AG09319 (cell line): ENCODE results near the gene AQP3.

ENCODE experiments used
- DNase-seq: peaks from one replicate; pipeline ENCODE4 v3.0.0-alpha.2; 2010; ENCODE audit warnings: low read depth; ENCODE audit errors: extremely low read depth
- CTCF ChIP-seq: IDR thresholded peaks from 2 replicates; pipeline ENCODE4 v1.5.1; 2011; ENCODE audit warnings: low read depth, mild to moderate bottlenecking, inconsistent platforms, low read length, moderate library complexity

The AQP3 gene

GRCh38 chr9:33445389-33446239 lies 1.8 kb downstream of the AQP3 start:
- no peak for DNase-seq
- no peak for TF ChIP-seq CTCF

GRCh38 chr9:33443464-33444154 lies 3.8 kb downstream of the AQP3 start:
- no peak for DNase-seq

GRCh38 chr9:33443047-33443446 lies 4.3 kb downstream of the AQP3 start:
- DNase-seq, result no peak
- TF ChIP-seq CTCF, result no peak

More at GRCh38 chr9:33443464-33444154, 3.8 kb downstream of the AQP3 start:
- no peak for TF ChIP-seq CTCF

GRCh38 chr9:33442125-33442524 lies 5.3 kb downstream of the AQP3 start:
- no peak for TF ChIP-seq CTCF
- no peak for DNase-seq

- no peak for DNase-seq
- no peak for TF ChIP-seq CTCF
These were observed 6.8 kb downstream of the AQP3 start for GRCh38 chr9:33440609-33441008.

- no peak for TF ChIP-seq CTCF
- DNase-seq, result no peak
These were observed 7.2 kb downstream of the AQP3 start for GRCh38 chr9:33440204-33440603.

- TF ChIP-seq CTCF, result no peak
- DNase-seq, result no peak
These were observed 7.7 kb downstream of the AQP3 start for GRCh38 chr9:33439731-33440130.
